Breast epithelium (tissue), 4 donors: Measurements from ENCODE around the gene SLC22A15. TPM values are rescaled to one million over a fixed set of nuclear protein-coding genes. Genes with fewer than 3 reads are reported as not detected.

Source experiments
- DNase-seq, 2 donors: peaks; one replicate each; pipeline ENCODE4 v3.0.0-alpha.2; 2019; ENCODE audit warnings: low spot score in 2 of 2
- H3K27ac ChIP-seq, 2 donors: fragments of 200-600 bp; sonication (generic) in 1 of 2; one replicate each; pipeline ENCODE4 v1.5.1; 2016 to 2019; ENCODE audit warnings: mild to moderate bottlenecking in 1 of 2
- H3K27me3 ChIP-seq, 2 donors: fragments of 200-600 bp; sonication (generic) in 1 of 2; one replicate each; pipeline versions ENCODE4 v1.5.1 to v1.6.0; 2017 to 2019; ENCODE audit warnings: control low read depth in 1 of 2, mild to moderate bottlenecking in 1 of 2
- H3K36me3 ChIP-seq: fragments of 200-600 bp; one replicate; pipeline ENCODE4 v1.5.1; 2019
- H3K4me1 ChIP-seq, 2 donors: fragments of 200-600 bp; sonication (generic); one replicate each; pipeline ENCODE4 v1.5.1; 2016 to 2019; ENCODE audit warnings: control low read depth in 1 of 2
- H3K4me3 ChIP-seq, 3 donors: fragments of 200-600 bp; sonication (generic); 1 replicate in 2 of 3; 2 replicates in 1 of 3; pipeline ENCODE4 v1.5.1; 2016 to 2019; ENCODE audit warnings: mild to moderate bottlenecking in 3 of 3, moderate library complexity in 2 of 3
- H3K9me3 ChIP-seq, 2 donors: fragments of 200-600 bp; sonication (generic) in 1 of 2; one replicate each; pipeline ENCODE4 v1.5.1; 2016 to 2019; ENCODE audit warnings: control low read depth in 1 of 2
- CTCF ChIP-seq, 3 donors: fragments of 450-650 bp; IDR thresholded peaks; one replicate each; pipeline ENCODE4 v1.5.1; 2016 to 2017; ENCODE audit warnings: antibody characterized with exemption in 3 of 3, mild to moderate bottlenecking in 3 of 3, moderate library complexity in 3 of 3
- POLR2A ChIP-seq: fragments of 450-650 bp; IDR thresholded peaks from one replicate; pipeline ENCODE4 v1.6.1; 2016; ENCODE audit warnings: antibody characterized with exemption, mild to moderate bottlenecking, moderate library complexity
- POLR2AphosphoS5 ChIP-seq, 3 donors: sonication (generic); formaldehyde crosslinking; IDR thresholded peaks; one replicate each; pipeline ENCODE4 v1.6.1; 2017; ENCODE audit warnings: antibody characterized with exemption in 3 of 3
- intact Hi-C: fragments of 100-400 bp; cut with DNase I; formaldehyde crosslinking; loops from one replicate; pipeline ENCODE4 v1.15.1; 2023; ENCODE audit warnings: low total_unique reads
- total RNA-seq, 3 donors: library from RNA; depleted of rRNA; stranded (reverse); fragments of >200 nt; gene quantifications; one replicate each; pipeline ENCODE4 v1.1.0, GENCODE V29; 2016

Gene SLC22A15
- total RNA-seq, 3 donors from 2014 or later, result 5.6 to 10.1 (median 7.8) TPM

- Histone ChIP-seq H3K27me3 (no peaks in the 10 kb centered on the region), H3K36me3 (no peaks in the 10 kb centered on the region), H3K4me1 (no peaks in the 10 kb centered on the region), H3K4me3 (no peak overlapping the region), H3K27ac (no peak overlapping the region), H3K9me3 (no peaks in the 10 kb centered on the region)
- no peak for DNase-seq
- intact Hi-C loops, result no loop called here
- TF ChIP-seq POLR2AphosphoS5 (IDR thresholded peaks at IDR 0.05) (no peak), POLR2A (no peak), CTCF (IDR thresholded peaks at IDR 0.05) (no peak)
These were observed 88.3 kb downstream of the SLC22A15 start for GRCh38 chr1:116064616-116065015.

GRCh38 chr1:116066868-116067565, 90.7 kb downstream of the SLC22A15 start:
- TF ChIP-seq CTCF (IDR thresholded peaks at IDR 0.05), result no peak
- TF ChIP-seq POLR2A, result no peak
- TF ChIP-seq POLR2AphosphoS5 (IDR thresholded peaks at IDR 0.05), result no peak
- no peak for DNase-seq
- Histone ChIP-seq H3K27ac (peak overlapping the region in 1 of 2 donors; percentile 48), H3K4me3 (no peak overlapping the region), H3K4me1 (no peaks in the 10 kb centered on the region), H3K27me3 (no peaks in the 10 kb centered on the region), H3K36me3 (no peaks in the 10 kb centered on the region), H3K9me3 (no peaks in the 10 kb centered on the region)
- intact Hi-C loops, result no loop called here

- Histone ChIP-seq H3K27ac (peak overlapping the region in 1 of 2 donors; percentile 48), H3K36me3 (no peaks in the 10 kb centered on the region), H3K4me1 (no peaks in the 10 kb centered on the region), H3K9me3 (no peaks in the 10 kb centered on the region), H3K27me3 (no peaks in the 10 kb centered on the region), H3K4me3 (no peak overlapping the region)
- TF ChIP-seq CTCF (IDR thresholded peaks at IDR 0.05), result no peak
- TF ChIP-seq POLR2A, result no peak
- no peak for TF ChIP-seq POLR2AphosphoS5 (IDR thresholded peaks at IDR 0.05)
- no peak for DNase-seq
- intact Hi-C loops, result no loop called here
These were observed 91.2 kb downstream of the SLC22A15 start for GRCh38 chr1:116067566-116067890.

- Histone ChIP-seq H3K4me3 (no peak overlapping the region), H3K27me3 (no peaks in the 10 kb centered on the region), H3K9me3 (no peaks in the 10 kb centered on the region), H3K4me1 (no peaks in the 10 kb centered on the region), H3K36me3 (no peaks in the 10 kb centered on the region), H3K27ac (no peak overlapping the region)
- TF ChIP-seq CTCF (IDR thresholded peaks at IDR 0.05) (no peak), POLR2A (no peak), POLR2AphosphoS5 (IDR thresholded peaks at IDR 0.05) (no peak)
- DNase-seq, result no peak
- intact Hi-C loops, result no loop called here
These were observed 99.3 kb downstream of the SLC22A15 start for GRCh38 chr1:116075575-116075974.

GRCh38 chr1:116075990-116076389, 99.7 kb downstream of the SLC22A15 start:
- Histone ChIP-seq H3K4me3 (no peak overlapping the region), H3K4me1 (no peaks in the 10 kb centered on the region), H3K27me3 (no peaks in the 10 kb centered on the region), H3K9me3 (no peaks in the 10 kb centered on the region), H3K36me3 (no peaks in the 10 kb centered on the region), H3K27ac (no peak overlapping the region)
- intact Hi-C loops, result no loop called here
- DNase-seq, result no peak
- TF ChIP-seq POLR2AphosphoS5 (IDR thresholded peaks at IDR 0.05), result no peak
- no peak for TF ChIP-seq CTCF (IDR thresholded peaks at IDR 0.05)
- no peak for TF ChIP-seq POLR2A
